CD4-positive, alpha-beta memory T cell (primary cell): Measurements from ENCODE around the gene PRKACG. TPM values are rescaled to one million over a fixed set of nuclear protein-coding genes. Genes with fewer than 3 reads are reported as not detected.

Experiments
- CTCF ChIA-PET: fragments of 350-600 bp; sonication (Branson Sonifier 250); formaldehyde crosslinking; loops from one replicate; lab custom pipeline; 2021; ENCODE audit warnings: inconsistent platforms; ENCODE audit not compliant: partially characterized antibody; lab: Charles Lee
- POLR2A ChIA-PET: fragments of 350-600 bp; sonication (Branson Sonifier 250); formaldehyde crosslinking; loops from one replicate; lab custom pipeline; 2021; ENCODE audit not compliant: partially characterized antibody; lab: Charles Lee
- DNase-seq, 5 donors: peaks; one replicate each; pipeline versions ENCODE4 v3.0.0 to v3.0.0-alpha.2; 2020 to 2022; ENCODE audit warnings: mixed read lengths in 1 of 5
- H3K27ac ChIP-seq: one replicate; pipeline ENCODE4 v1.7.0; 2013; ENCODE audit warnings: low read depth, low read length
- H3K27me3 ChIP-seq: 2 replicates; pipeline ENCODE4 v1.7.0; 2013; ENCODE audit warnings: mild to moderate bottlenecking, low read length, moderate library complexity; ENCODE audit not compliant: insufficient read depth
- H3K36me3 ChIP-seq: 2 replicates; pipeline ENCODE4 v1.7.0; 2013; ENCODE audit warnings: mild to moderate bottlenecking, low read length, moderate library complexity; ENCODE audit not compliant: insufficient read depth
- H3K4me1 ChIP-seq: 2 replicates; pipeline ENCODE4 v1.7.0; 2013; ENCODE audit warnings: mild to moderate bottlenecking, low read length, moderate library complexity; ENCODE audit not compliant: insufficient read depth
- H3K4me3 ChIP-seq, 2 donors: one replicate each; pipeline ENCODE4 v1.7.0; 2013; ENCODE audit warnings: low read length in 2 of 2, mild to moderate bottlenecking in 1 of 2
- H3K9me3 ChIP-seq, 2 donors: one replicate each; pipeline ENCODE4 v1.7.0; 2013; ENCODE audit warnings: low read length in 2 of 2, control low read depth in 1 of 2; ENCODE audit not compliant: control insufficient read depth in 1 of 2
- H3K27ac Mint-ChIP-seq, 7 donors: one replicate each; pipeline ENCODE4 v1.8.0; 2020 to 2021; ENCODE audit warnings: mixed read lengths in 7 of 7, mild to moderate bottlenecking in 6 of 7, inconsistent platforms in 3 of 7, moderate library complexity in 3 of 7
- H3K27me3 Mint-ChIP-seq, 2 donors: one replicate each; pipeline ENCODE4 v1.8.0; 2020 to 2021; ENCODE audit warnings: mixed read lengths in 2 of 2
- H3K36me3 Mint-ChIP-seq, 2 donors: one replicate each; pipeline ENCODE4 v1.8.0; 2020 to 2021; ENCODE audit warnings: mixed read lengths in 2 of 2, inconsistent platforms in 1 of 2, mild to moderate bottlenecking in 1 of 2
- H3K4me1 Mint-ChIP-seq, 4 donors: one replicate each; pipeline ENCODE4 v1.8.0; 2020 to 2021; ENCODE audit warnings: mixed read lengths in 4 of 4, mild to moderate bottlenecking in 1 of 4
- H3K4me3 Mint-ChIP-seq, 8 donors: one replicate each; pipeline ENCODE4 v1.8.0; 2020 to 2021; ENCODE audit warnings: mixed read lengths in 8 of 8, mild to moderate bottlenecking in 7 of 8, moderate library complexity in 6 of 8, inconsistent platforms in 3 of 8
- H3K9me3 Mint-ChIP-seq, 8 donors: one replicate each; pipeline ENCODE4 v1.8.0; 2020 to 2021; ENCODE audit warnings: mixed read lengths in 8 of 8, mild to moderate bottlenecking in 5 of 8, inconsistent platforms in 3 of 8, moderate library complexity in 1 of 8
- intact Hi-C: fragments of 100-400 bp; cut with micrococcal nuclease; formaldehyde crosslinking; loops from one replicate; pipeline ENCODE4 v1.15.1; 2023
- polyA plus RNA-seq, 2 donors: library from polyadenylated mRNA; unstranded; fragments of 300-500 nt; fragmentation: Illumina TruSeq; gene quantifications; one replicate each; pipeline ENCODE4 v1.2.3, GENCODE V29; 2021
- total RNA-seq, 2 experiments: library from RNA; stranded (reverse); gene quantifications; one replicate each; pipeline ENCODE4 v1.2.3, GENCODE V29; 2021

Gene PRKACG
- total and polyA plus RNA-seq, 4 experiments from 2014 or later: not detected

DNA sequence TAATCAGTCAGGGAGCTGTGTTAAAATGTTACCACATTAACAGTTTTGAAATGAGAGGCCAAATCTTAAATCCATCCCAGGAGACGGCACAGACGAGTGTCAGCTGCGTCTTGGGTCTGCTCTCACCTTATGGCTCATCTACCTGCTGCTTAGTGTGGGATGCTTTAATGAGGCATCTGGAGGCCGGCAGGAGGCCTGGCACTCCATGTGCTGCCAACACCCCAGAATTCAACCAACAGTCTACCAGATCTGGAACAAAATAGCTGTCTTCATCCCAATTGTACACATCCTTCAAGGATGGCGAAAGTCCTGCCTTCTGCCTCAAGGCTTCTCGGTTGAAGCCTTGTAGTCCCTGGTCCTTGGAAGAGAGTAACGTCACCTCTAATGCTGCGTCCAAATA lies 12.0 kb downstream of the PRKACG start:
- ChIA-PET CTCF (interaction anchor here (0.8 to 2.9 kb wide), 6 partner anchors 10 to 420 kb away, joined by 3 to 60 read pairs (median 3); a partner anchor contains a TSS), POLR2A (no interaction called here)
- H3K4me3 Mint-ChIP-seq: no peak overlapping the region
- peaks cover 0 to 7% (median 4%) of the 10 kb centered on the region in 4 donors for H3K4me1 Mint-ChIP-seq
- peaks cover 0 to 6% of the 10 kb centered on the region in 2 donors for H3K27me3 Mint-ChIP-seq
- Histone ChIP-seq H3K36me3 (no peaks in the 10 kb centered on the region), H3K9me3 (no peaks in the 10 kb centered on the region), H3K4me3 (no peak overlapping the region), H3K27ac (no peak overlapping the region), H3K4me1 (no peaks in the 10 kb centered on the region), H3K27me3 (no peaks in the 10 kb centered on the region)
- H3K9me3 Mint-ChIP-seq: no peaks in the 10 kb centered on the region
- no peak overlapping the region for H3K27ac Mint-ChIP-seq
- DNase-seq: no peak
- H3K36me3 Mint-ChIP-seq: no peaks in the 10 kb centered on the region
- intact Hi-C loops: no loop called here

- Histone ChIP-seq H3K4me3 (no peak overlapping the region), H3K27ac (no peak overlapping the region), H3K4me1 (peaks cover 4% of the 10 kb centered on the region), H3K36me3 (no peaks in the 10 kb centered on the region), H3K27me3 (no peaks in the 10 kb centered on the region), H3K9me3 (no peaks in the 10 kb centered on the region)
- Mint-ChIP-seq H3K27me3 (peaks cover 0 to 2% of the 10 kb centered on the region in 2 donors), H3K9me3 (no peaks in the 10 kb centered on the region), H3K27ac (peak overlapping the region in 1 of 7 donors; percentile 4), H3K36me3 (no peaks in the 10 kb centered on the region), H3K4me1 (peaks cover 6 to 19% (median 11%) of the 10 kb centered on the region in 4 donors), H3K4me3 (peak overlapping the region in 1 of 8 donors; percentile 18)
- ChIA-PET POLR2A (interaction anchor here (0.5 to 2.0 kb wide), 4 partner anchors 20 to 418 kb away, joined by 3 to 8 read pairs (median 4); partner anchors contain the start of gene FXN), CTCF (interaction anchor here (0.6 to 2.9 kb wide), 39 partner anchors 10 to 417 kb away, joined by 3 to 60 read pairs (median 4); partner anchors contain the start of genes FXN and PRKACG)
- intact Hi-C loops: loop anchor here (1.0 to 2.0 kb wide), 4 partner anchors 28 to 415 kb away; no protein-coding TSS in a partner anchor
- peak; percentile 67 to 73 (median 71) for DNase-seq
Measured at GRCh38 chr9:68999393-69000105, 14.4 kb downstream of the PRKACG start.

DNA sequence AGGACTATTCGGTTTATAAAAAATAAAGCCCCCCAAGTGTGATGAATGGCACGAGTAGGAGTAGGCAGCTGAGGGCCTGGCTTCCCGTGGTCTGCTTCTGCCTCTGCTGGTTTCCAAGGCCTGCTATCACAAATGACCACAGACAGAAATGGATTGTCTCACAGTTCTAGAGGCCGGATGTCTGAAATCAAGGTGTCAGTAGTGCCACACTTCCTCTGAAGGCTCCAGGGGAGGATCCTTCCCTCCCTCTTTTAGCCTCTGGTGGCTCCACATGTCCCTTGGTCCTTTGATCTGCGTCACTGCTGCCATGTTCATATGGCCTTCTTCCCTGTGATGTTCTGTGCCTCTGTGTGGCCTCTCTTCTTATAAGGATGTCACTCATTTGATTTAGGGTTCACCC lies 15.1 kb downstream of the PRKACG start:
- no peak overlapping the region for H3K4me3 Mint-ChIP-seq
- Histone ChIP-seq H3K27ac (no peak overlapping the region), H3K9me3 (no peaks in the 10 kb centered on the region), H3K4me1 (peaks cover 4% of the 10 kb centered on the region), H3K36me3 (no peaks in the 10 kb centered on the region), H3K4me3 (no peak overlapping the region), H3K27me3 (no peaks in the 10 kb centered on the region)
- intact Hi-C loops: loop anchor here (1.0 to 2.0 kb wide), 4 partner anchors 28 to 415 kb away; no protein-coding TSS in a partner anchor
- DNase-seq: no peak
- ChIA-PET POLR2A (interaction anchor here (0.5 kb wide), 1 partner anchor 418 kb away, joined by 3 read pairs; no protein-coding TSS in a partner anchor), CTCF (interaction anchor here (0.7 to 3.6 kb wide), 34 partner anchors 9 to 417 kb away, joined by 3 to 60 read pairs (median 5); partner anchors contain the start of genes FXN and PRKACG)
- H3K36me3 Mint-ChIP-seq: no peaks in the 10 kb centered on the region
- peaks cover 0 to 1% of the 10 kb centered on the region in 2 donors for H3K27me3 Mint-ChIP-seq
- H3K9me3 Mint-ChIP-seq: no peaks in the 10 kb centered on the region
- H3K4me1 Mint-ChIP-seq: peaks cover 6 to 19% (median 11%) of the 10 kb centered on the region in 4 donors
- H3K27ac Mint-ChIP-seq: peak overlapping the region in 1 of 7 donors; percentile 8

DNA sequence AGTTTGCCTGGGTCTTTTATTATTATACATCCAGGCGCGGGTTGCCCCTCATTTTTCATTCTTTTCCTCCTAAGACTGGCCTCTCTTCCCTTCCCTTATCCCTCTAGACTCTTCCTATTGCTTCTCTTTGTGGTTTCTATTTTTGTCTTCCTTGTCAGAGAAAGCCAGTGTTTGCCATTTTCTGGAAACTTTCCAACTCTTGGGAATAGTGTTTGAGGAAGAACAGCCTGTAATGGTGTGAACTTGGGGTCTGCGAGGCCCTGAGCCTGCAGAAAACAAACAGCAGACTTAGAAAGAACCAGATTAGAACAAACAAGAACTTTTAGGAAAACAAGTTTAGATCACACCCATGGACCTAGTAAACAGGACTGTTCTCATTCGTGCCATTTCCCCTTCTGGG lies 15.5 kb downstream of the PRKACG start:
- Histone ChIP-seq H3K9me3 (no peaks in the 10 kb centered on the region), H3K27me3 (no peaks in the 10 kb centered on the region), H3K4me1 (peaks cover 4% of the 10 kb centered on the region), H3K27ac (no peak overlapping the region), H3K36me3 (no peaks in the 10 kb centered on the region), H3K4me3 (no peak overlapping the region)
- H3K36me3 Mint-ChIP-seq: no peaks in the 10 kb centered on the region
- intact Hi-C loops: loop anchor here (2.0 kb wide), 1 partner anchor 104 kb away; no protein-coding TSS in a partner anchor
- no peaks in the 10 kb centered on the region for H3K9me3 Mint-ChIP-seq
- H3K4me1 Mint-ChIP-seq: peaks cover 6 to 19% (median 12%) of the 10 kb centered on the region in 4 donors
- peak overlapping the region in 1 of 7 donors; percentile 46 for H3K27ac Mint-ChIP-seq
- H3K27me3 Mint-ChIP-seq: peaks cover 0 to 1% of the 10 kb centered on the region in 2 donors
- H3K4me3 Mint-ChIP-seq: no peak overlapping the region
- ChIA-PET POLR2A (no interaction called here), CTCF (interaction anchor here (0.7 to 3.6 kb wide), 17 partner anchors 8 to 418 kb away, joined by 3 to 29 read pairs (median 5); partner anchors contain the start of gene FXN)
- DNase-seq: no peak

DNA sequence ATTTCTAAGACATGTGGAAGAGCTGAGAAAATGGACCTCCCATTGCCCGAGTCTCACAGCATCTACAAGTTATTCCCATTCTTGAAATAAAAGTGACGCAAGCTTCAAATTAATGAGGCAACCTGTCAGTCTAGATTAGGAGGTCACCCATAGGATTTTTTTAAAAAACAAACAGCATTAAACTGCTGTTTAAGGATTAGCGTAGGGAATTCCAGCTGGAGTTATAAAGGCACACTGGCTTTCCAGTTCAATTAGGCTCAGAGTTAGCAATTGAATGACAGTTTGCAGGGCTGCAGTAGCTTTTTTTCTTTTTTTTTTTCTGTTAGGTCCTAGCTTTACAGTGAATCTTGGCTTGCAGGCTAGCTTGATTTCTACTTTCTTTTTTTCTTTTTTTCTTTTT lies 16.2 kb downstream of the PRKACG start:
- POLR2A ChIA-PET: no interaction called here

GRCh38 chr9:68996462-68996861 lies 17.5 kb downstream of the PRKACG start:
- Histone ChIP-seq H3K4me3 (peak overlapping the region in 1 of 2 donors; percentile 10), H3K36me3 (no peaks in the 10 kb centered on the region), H3K27ac (no peak overlapping the region), H3K27me3 (no peaks in the 10 kb centered on the region), H3K4me1 (peaks cover 4% of the 10 kb centered on the region), H3K9me3 (no peaks in the 10 kb centered on the region)
- Mint-ChIP-seq H3K27ac (peak overlapping the region in 3 of 7 donors; percentile 65 to 79 (median 76)), H3K9me3 (no peaks in the 10 kb centered on the region), H3K27me3 (no peaks in the 10 kb centered on the region), H3K4me3 (peak overlapping the region in 6 of 8 donors; percentile 49 to 68 (median 62)), H3K4me1 (peaks cover 6 to 19% (median 12%) of the 10 kb centered on the region in 4 donors), H3K36me3 (no peaks in the 10 kb centered on the region)
- intact Hi-C loops: no loop called here
- ChIA-PET POLR2A (interaction anchor here (0.8 kb wide), 1 partner anchor 216 kb away, joined by 4 read pairs; no protein-coding TSS in a partner anchor), CTCF (interaction anchor here (1.2 to 3.6 kb wide), 6 partner anchors 9 to 413 kb away, joined by 3 to 29 read pairs (median 6); partner anchors contain the start of gene FXN)
- no peak for DNase-seq

More for the DNA sequence above, 16.2 kb downstream of the PRKACG start:
- intact Hi-C loops: loop anchor here (2.0 kb wide), 1 partner anchor 103 kb away; no protein-coding TSS in a partner anchor
- Mint-ChIP-seq H3K27ac (peak overlapping the region in 1 of 7 donors; percentile 37), H3K9me3 (no peaks in the 10 kb centered on the region), H3K27me3 (peaks cover 0 to 1% of the 10 kb centered on the region in 2 donors), H3K4me1 (peaks cover 6 to 19% (median 12%) of the 10 kb centered on the region in 4 donors), H3K36me3 (no peaks in the 10 kb centered on the region), H3K4me3 (no peak overlapping the region)
- CTCF ChIA-PET: interaction anchor here (0.7 to 3.6 kb wide), 19 partner anchors 8 to 418 kb away, joined by 3 to 29 read pairs (median 4); partner anchors contain the start of gene FXN
- H3K27me3 ChIP-seq: no peaks in the 10 kb centered on the region
- H3K9me3 ChIP-seq: no peaks in the 10 kb centered on the region
- H3K27ac ChIP-seq: no peak overlapping the region
- no peak overlapping the region for H3K4me3 ChIP-seq
- H3K36me3 ChIP-seq: no peaks in the 10 kb centered on the region
- no peak for DNase-seq
- H3K4me1 ChIP-seq: peaks cover 4% of the 10 kb centered on the region
